ENCODE data around the gene CCDC158.

GRCh38 chr4:76266627-76267026 is 154.3 kb downstream of the CCDC158 start:
- TF ChIP-seq TARDBP (IDR thresholded peaks at IDR 0.05; ENCODE audit: borderline replicate concordance) (no peak), FOS (IDR thresholded peaks at IDR 0.05; ENCODE audit: borderline replicate concordance, extremely low read depth, insufficient read length) (no peak)

All from GM12878 (cell line).